Measurements from ENCODE around the gene PTGIS. TPM values are rescaled to one million over a fixed set of nuclear protein-coding genes. Genes with fewer than 3 reads are reported as not detected.
A peak's percentile ranks its signal among the peaks of the same experiment; 100 is the strongest.

The PTGIS gene
- total RNA-seq, 1 donor from 2014 or later: 31.3 TPM

GRCh38 chr20:49594931-49595315 is 27.0 kb upstream of the PTGIS start:
- H3K9ac ChIP-seq: no peak overlapping the region
- H3K4me1 Mint-ChIP-seq: peaks cover 24% of the 10 kb centered on the region
- H3K27ac ChIP-seq: no peak overlapping the region
- peaks cover 7% of the 10 kb centered on the region for H3K4me1 ChIP-seq
- DNase-seq (ENCODE audit: low spot score): no peak
- H3K79me2 ChIP-seq (ENCODE audit: low read depth): no peaks in the 10 kb centered on the region
- H3K4me3 Mint-ChIP-seq: no peak overlapping the region
- peaks cover 14% of the 10 kb centered on the region for H3K27me3 Mint-ChIP-seq (ENCODE audit: insufficient read depth, low read depth)
- H3K27me3 ChIP-seq: no peaks in the 10 kb centered on the region
- no peaks in the 10 kb centered on the region for H3K36me3 Mint-ChIP-seq
- H3K9me3 Mint-ChIP-seq: no peaks in the 10 kb centered on the region
- H3K36me3 ChIP-seq: no peaks in the 10 kb centered on the region
- no peaks in the 10 kb centered on the region for H4K20me1 ChIP-seq (ENCODE audit: low read depth)
- no peak overlapping the region for H3K4me2 ChIP-seq
- no peak overlapping the region for H3K4me3 ChIP-seq
- H2AFZ ChIP-seq (replicated peaks): no peak overlapping the region
- H3K9me3 ChIP-seq (ENCODE audit: low read depth): no peaks in the 10 kb centered on the region
- no peak overlapping the region for H3K27ac Mint-ChIP-seq
- peaks cover 10% of the 10 kb centered on the region for H3F3A ChIP-seq (ENCODE audit: low read depth)
- TF ChIP-seq EZH2phosphoT487 (IDR thresholded peaks at IDR 0.05) (no peak), EZH2 (IDR thresholded peaks at IDR 0.05) (no peak)
- TF ChIP-seq, protein P1, sequence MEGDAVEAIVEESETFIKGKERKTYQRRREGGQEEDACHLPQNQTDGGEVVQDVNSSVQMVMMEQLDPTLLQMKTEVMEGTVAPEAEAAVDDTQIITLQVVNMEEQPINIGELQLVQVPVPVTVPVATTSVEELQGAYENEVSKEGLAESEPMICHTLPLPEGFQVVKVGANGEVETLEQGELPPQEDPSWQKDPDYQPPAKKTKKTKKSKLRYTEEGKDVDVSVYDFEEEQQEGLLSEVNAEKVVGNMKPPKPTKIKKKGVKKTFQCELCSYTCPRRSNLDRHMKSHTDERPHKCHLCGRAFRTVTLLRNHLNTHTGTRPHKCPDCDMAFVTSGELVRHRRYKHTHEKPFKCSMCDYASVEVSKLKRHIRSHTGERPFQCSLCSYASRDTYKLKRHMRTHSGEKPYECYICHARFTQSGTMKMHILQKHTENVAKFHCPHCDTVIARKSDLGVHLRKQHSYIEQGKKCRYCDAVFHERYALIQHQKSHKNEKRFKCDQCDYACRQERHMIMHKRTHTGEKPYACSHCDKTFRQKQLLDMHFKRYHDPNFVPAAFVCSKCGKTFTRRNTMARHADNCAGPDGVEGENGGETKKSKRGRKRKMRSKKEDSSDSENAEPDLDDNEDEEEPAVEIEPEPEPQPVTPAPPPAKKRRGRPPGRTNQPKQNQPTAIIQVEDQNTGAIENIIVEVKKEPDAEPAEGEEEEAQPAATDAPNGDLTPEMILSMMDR (IDR thresholded peaks at IDR 0.05): no peak

GRCh38 chr20:49594143-49594930 is 26.4 kb upstream of the PTGIS start:
- Mint-ChIP-seq H3K4me3 (no peak overlapping the region), H3K4me1 (peaks cover 24% of the 10 kb centered on the region), H3K27me3 (ENCODE audit: insufficient read depth, low read depth) (peaks cover 15% of the 10 kb centered on the region), H3K27ac (peak overlapping the region; percentile 79), H3K36me3 (no peaks in the 10 kb centered on the region), H3K9me3 (no peaks in the 10 kb centered on the region)
- no peak overlapping the region for H3K4me2 ChIP-seq
- peak overlapping the region; percentile 77 for H2AFZ ChIP-seq (replicated peaks)
- H3K4me3 ChIP-seq: no peak overlapping the region
- TF ChIP-seq EZH2phosphoT487 (IDR thresholded peaks at IDR 0.05): no peak
- H3F3A ChIP-seq (ENCODE audit: low read depth): peaks cover 10% of the 10 kb centered on the region
- H3K79me2 ChIP-seq (ENCODE audit: low read depth): no peaks in the 10 kb centered on the region
- H3K27me3 ChIP-seq: no peaks in the 10 kb centered on the region
- H3K36me3 ChIP-seq: no peaks in the 10 kb centered on the region
- no peak overlapping the region for H3K9ac ChIP-seq
- H3K27ac ChIP-seq: no peak overlapping the region
- H3K9me3 ChIP-seq (ENCODE audit: low read depth): no peaks in the 10 kb centered on the region
- H4K20me1 ChIP-seq (ENCODE audit: low read depth): no peaks in the 10 kb centered on the region
- no peak for DNase-seq (ENCODE audit: low spot score)
- H3K4me1 ChIP-seq: peaks cover 7% of the 10 kb centered on the region

DNA sequence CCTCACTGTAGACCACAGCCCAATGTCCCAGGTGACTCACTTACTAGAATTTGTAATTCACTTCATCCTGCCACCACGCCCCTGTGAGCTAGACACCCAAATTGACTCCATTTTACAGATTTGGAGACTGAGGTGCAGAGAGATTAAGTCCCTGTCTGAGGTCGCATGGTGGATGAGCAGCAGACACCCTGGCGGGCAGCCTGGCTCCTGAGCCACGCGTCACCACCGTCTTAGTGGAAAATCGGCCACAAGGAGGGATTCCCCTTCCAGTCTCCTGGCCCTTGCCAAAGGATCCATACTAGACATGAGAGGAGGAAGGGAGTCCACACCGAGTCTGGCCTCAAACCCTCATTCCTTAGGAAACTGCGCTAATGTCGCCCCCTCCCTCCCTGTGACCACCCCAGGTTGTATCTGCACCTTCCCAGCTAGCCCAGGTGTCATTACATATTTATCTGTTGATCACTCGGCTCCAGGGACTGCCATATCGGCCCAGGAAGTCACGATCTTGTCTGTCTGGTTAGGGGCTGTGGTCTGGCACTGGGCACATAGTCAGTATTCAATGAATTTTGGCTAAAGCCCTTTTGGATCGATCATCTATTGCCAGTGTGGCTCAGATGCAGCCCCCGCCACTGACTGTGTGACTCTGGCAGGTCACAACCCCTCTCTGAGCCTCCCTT is 25.7 kb upstream of the PTGIS start:
- Histone ChIP-seq H3K9ac (no peak overlapping the region), H3F3A (ENCODE audit: low read depth) (peaks cover 10% of the 10 kb centered on the region), H3K4me3 (no peak overlapping the region), H2AFZ (replicated peaks) (peak overlapping the region; percentile 77), H4K20me1 (ENCODE audit: low read depth) (no peaks in the 10 kb centered on the region), H3K9me3 (ENCODE audit: low read depth) (no peaks in the 10 kb centered on the region), H3K79me2 (ENCODE audit: low read depth) (no peaks in the 10 kb centered on the region), H3K27ac (no peak overlapping the region), H3K4me1 (peaks cover 7% of the 10 kb centered on the region), H3K27me3 (no peaks in the 10 kb centered on the region), H3K36me3 (no peaks in the 10 kb centered on the region), H3K4me2 (no peak overlapping the region)
- Mint-ChIP-seq H3K27ac (peak overlapping the region; percentile 79), H3K27me3 (ENCODE audit: insufficient read depth, low read depth) (peaks cover 12% of the 10 kb centered on the region), H3K4me3 (no peak overlapping the region), H3K4me1 (peaks cover 24% of the 10 kb centered on the region), H3K36me3 (no peaks in the 10 kb centered on the region), H3K9me3 (no peaks in the 10 kb centered on the region)
- DNase-seq (ENCODE audit: low spot score): no peak
- TF ChIP-seq EZH2phosphoT487 (IDR thresholded peaks at IDR 0.05) (no peak), EZH2 (IDR thresholded peaks at IDR 0.05) (no peak)
- TF ChIP-seq, protein P1 (IDR thresholded peaks at IDR 0.05): no peak

DNA sequence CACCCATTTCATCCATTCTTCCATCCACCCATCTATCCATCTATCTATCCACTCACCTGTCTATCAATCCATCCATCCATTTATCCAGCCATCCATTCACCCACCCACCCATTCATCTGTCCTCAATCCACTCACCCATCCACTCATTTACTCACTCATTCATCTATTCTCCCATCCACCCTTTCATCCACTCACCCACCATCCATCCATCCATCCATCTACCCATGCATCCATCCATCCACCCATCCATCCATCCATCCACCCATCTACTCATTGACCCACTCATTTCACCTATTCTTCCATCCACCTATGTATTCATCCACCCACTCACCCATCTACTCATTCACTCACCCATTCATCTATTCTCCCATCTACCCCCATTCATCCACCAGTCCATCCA is 24.2 kb upstream of the PTGIS start:
- H3K4me2 ChIP-seq: no peak overlapping the region
- TF ChIP-seq EZH2phosphoT487 (IDR thresholded peaks at IDR 0.05) (no peak), EZH2 (IDR thresholded peaks at IDR 0.05) (no peak)

More for the DNA sequence above, 24.2 kb upstream of the PTGIS start:
- no peak overlapping the region for H2AFZ ChIP-seq (replicated peaks)
- no peak overlapping the region for H3K27ac ChIP-seq
- no peaks in the 10 kb centered on the region for H3K9me3 ChIP-seq (ENCODE audit: low read depth)
- no peak overlapping the region for H3K27ac Mint-ChIP-seq
- H3K4me3 ChIP-seq: no peak overlapping the region
- no peaks in the 10 kb centered on the region for H3K36me3 ChIP-seq
- H3K27me3 Mint-ChIP-seq (ENCODE audit: insufficient read depth, low read depth): peaks cover 12% of the 10 kb centered on the region
- peaks cover 7% of the 10 kb centered on the region for H3K4me1 ChIP-seq
- no peak overlapping the region for H3K9ac ChIP-seq
- peaks cover 10% of the 10 kb centered on the region for H3F3A ChIP-seq (ENCODE audit: low read depth)
- H4K20me1 ChIP-seq (ENCODE audit: low read depth): no peaks in the 10 kb centered on the region
- no peaks in the 10 kb centered on the region for H3K36me3 Mint-ChIP-seq
- no peaks in the 10 kb centered on the region for H3K27me3 ChIP-seq
- no peaks in the 10 kb centered on the region for H3K9me3 Mint-ChIP-seq
- DNase-seq (ENCODE audit: low spot score): no peak
- H3K4me3 Mint-ChIP-seq: no peak overlapping the region
- H3K4me1 Mint-ChIP-seq: peaks cover 24% of the 10 kb centered on the region
- no peaks in the 10 kb centered on the region for H3K79me2 ChIP-seq (ENCODE audit: low read depth)
